ENCODE measurements around the gene DAPK1.

- TF ChIP-seq CTCF (IDR thresholded peaks at IDR 0.05 in 2 of 3, conservative IDR thresholded peaks at IDR 0.05 in 1 of 3; ENCODE audit: control insufficient read depth in 2 of 3, extremely low read depth in 1 of 3, insufficient read depth in 1 of 3, low read depth in 3 of 3, low read length in 3 of 3), result no peak
- no peak for TF ChIP-seq POLR2AphosphoS5 (IDR thresholded peaks at IDR 0.05; ENCODE audit: low read length)
Observed at GRCh38 chr9:87615547-87616148, 118.0 kb downstream of the DAPK1 start.
